Retinal pigment epithelial cell (primary cell): Measurements from ENCODE around the gene GUCA1A.
"Not testable (repeated sequence)": the region's sequence is repeated elsewhere in the genome, so short reads cannot be mapped to it uniquely, and the experiment has no call there.

Experiments
- DNase-seq: peaks from one replicate; pipeline ENCODE4 v3.0.0-alpha.2; 2010; ENCODE audit warnings: low read depth
- H3K4me3 ChIP-seq: 2 replicates; pipeline ENCODE4 v1.5.1; 2011; ENCODE audit warnings: mild to moderate bottlenecking, low read length, control low read depth, moderate library complexity
- TF ChIP-seq, protein P1 (sequence below): conservative IDR thresholded peaks from 2 replicates; pipeline ENCODE4 v1.5.1; 2011; ENCODE audit warnings: low read depth, low read length, control low read depth, inconsistent platforms

Gene GUCA1A

GRCh38 chr6:42199106-42199981 is 26.2 kb downstream of the GUCA1A start:
- TF ChIP-seq, protein P1, sequence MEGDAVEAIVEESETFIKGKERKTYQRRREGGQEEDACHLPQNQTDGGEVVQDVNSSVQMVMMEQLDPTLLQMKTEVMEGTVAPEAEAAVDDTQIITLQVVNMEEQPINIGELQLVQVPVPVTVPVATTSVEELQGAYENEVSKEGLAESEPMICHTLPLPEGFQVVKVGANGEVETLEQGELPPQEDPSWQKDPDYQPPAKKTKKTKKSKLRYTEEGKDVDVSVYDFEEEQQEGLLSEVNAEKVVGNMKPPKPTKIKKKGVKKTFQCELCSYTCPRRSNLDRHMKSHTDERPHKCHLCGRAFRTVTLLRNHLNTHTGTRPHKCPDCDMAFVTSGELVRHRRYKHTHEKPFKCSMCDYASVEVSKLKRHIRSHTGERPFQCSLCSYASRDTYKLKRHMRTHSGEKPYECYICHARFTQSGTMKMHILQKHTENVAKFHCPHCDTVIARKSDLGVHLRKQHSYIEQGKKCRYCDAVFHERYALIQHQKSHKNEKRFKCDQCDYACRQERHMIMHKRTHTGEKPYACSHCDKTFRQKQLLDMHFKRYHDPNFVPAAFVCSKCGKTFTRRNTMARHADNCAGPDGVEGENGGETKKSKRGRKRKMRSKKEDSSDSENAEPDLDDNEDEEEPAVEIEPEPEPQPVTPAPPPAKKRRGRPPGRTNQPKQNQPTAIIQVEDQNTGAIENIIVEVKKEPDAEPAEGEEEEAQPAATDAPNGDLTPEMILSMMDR: no peak
- DNase-seq: no peak
- H3K4me3 ChIP-seq: no peak overlapping the region

GRCh38 chr6:42200035-42200434 is 26.9 kb downstream of the GUCA1A start:
- no peak overlapping the region for H3K4me3 ChIP-seq
- TF ChIP-seq, protein P1: no peak
- DNase-seq: no peak

DNA sequence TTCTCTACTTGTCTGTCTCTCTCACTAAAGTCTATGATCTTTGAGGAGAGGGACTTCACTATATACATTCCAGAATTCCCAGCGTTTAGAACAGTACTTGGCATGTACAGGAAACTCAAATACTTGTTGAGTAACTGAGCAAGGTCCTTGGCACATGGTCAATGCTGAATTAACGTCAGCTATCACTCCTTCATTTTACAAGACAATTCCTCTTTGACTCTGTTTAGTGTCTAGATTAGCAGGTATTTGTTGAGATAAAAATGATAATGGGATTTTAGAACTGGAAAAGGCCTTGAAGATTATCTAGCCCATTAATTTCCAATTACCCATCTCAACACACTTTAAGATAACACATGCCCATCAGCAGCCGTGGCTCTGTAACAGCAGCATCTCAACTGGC is 28.2 kb downstream of the GUCA1A start:
- DNase-seq: no peak
- TF ChIP-seq, protein P1: no peak
- no peak overlapping the region for H3K4me3 ChIP-seq

- not testable (repeated sequence) for H3K4me3 ChIP-seq, DNase-seq
These were observed 29.2 kb downstream of the GUCA1A start for GRCh38 chr6:42202131-42202915.

GRCh38 chr6:42203183-42203582 is 30.0 kb downstream of the GUCA1A start:
- TF ChIP-seq, protein P1: no peak
- DNase-seq: no peak

DNA sequence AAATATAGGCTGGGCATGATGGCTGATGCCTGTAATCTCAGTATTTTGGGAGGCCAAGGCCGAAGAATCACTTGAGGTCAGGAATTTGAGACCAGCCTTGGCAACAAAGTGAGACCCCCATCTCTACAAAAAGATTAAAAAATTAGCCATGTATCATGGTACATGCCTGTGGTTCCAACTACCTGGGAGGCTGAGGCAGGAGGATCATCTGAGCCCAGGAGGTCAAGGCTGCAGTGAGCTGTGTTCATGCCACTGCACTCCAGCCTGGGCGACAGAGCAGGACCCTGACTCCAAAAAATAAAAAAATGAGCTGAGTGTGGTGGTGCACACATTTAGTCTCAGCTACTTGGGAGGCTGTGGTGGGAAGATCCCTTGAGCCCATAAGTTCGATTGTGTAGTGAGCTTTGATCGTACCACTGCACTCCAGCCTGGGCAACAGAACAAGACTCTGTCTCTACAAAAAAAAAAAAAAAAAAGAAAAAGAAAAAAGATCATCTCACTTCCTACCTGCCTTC is 31.7 kb downstream of the GUCA1A start:
- no peak for DNase-seq
- TF ChIP-seq, protein P1: no peak
- no peak overlapping the region for H3K4me3 ChIP-seq

More at GRCh38 chr6:42203183-42203582, 30.0 kb downstream of the GUCA1A start:
- no peak overlapping the region for H3K4me3 ChIP-seq

GRCh38 chr6:42207559-42207958 is 34.4 kb downstream of the GUCA1A start:
- DNase-seq, H3K4me3 ChIP-seq: not testable (repeated sequence)

DNA sequence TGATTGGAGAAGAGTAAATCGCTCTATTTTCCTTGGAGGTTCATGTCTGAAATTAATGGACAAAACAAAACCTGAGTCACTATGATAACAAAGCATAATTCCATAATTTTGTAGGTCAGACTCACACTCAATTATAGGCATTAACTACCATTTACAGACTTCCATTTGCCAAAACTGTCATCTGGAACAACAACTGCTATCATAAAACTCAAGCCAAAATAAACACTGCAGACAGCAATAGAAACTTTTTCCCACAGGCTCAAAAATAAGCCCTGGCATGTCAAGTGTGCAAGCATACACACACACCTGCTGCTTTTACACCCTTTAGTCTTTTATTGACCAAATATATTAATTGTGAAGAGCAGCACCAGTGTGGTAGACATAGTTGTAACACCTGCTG is 37.4 kb downstream of the GUCA1A start:
- TF ChIP-seq, protein P1: no peak
- no peak overlapping the region for H3K4me3 ChIP-seq
- DNase-seq: no peak
